CD14-positive monocyte (primary cell): ENCODE measurements around the gene TSPAN5. TPM values are rescaled to one million over a fixed set of nuclear protein-coding genes. Genes with fewer than 3 reads are reported as not detected.

Experiments
- DNase-seq, 3 donors: peaks; one replicate each; pipeline ENCODE4 v3.0.0-alpha.2; 2011 to 2022
- H2AFZ ChIP-seq: 2 replicates; pipeline ENCODE4 v1.6.0; 2012; ENCODE audit warnings: mild to moderate bottlenecking, low read depth, low read length, inconsistent platforms; ENCODE audit not compliant: insufficient read depth, poor library complexity, severe bottlenecking
- H3K27ac ChIP-seq, 2 donors: 1 replicate in 1 of 2; 2 replicates in 1 of 2; pipeline ENCODE4 v1.5.1; 2012 to 2013; ENCODE audit warnings: low read length in 2 of 2, control low read depth in 1 of 2, inconsistent platforms in 1 of 2, low read depth in 1 of 2, mild to moderate bottlenecking in 1 of 2
- H3K27me3 ChIP-seq, 2 donors: one replicate each; pipeline versions ENCODE4 v1.6.0 to v1.6.1; 2011 to 2013; ENCODE audit warnings: low read length in 2 of 2; ENCODE audit not compliant: control insufficient read depth in 2 of 2, insufficient read depth in 2 of 2
- H3K36me3 ChIP-seq, 2 donors: replicated peaks in 1 of 2; 1 replicate in 1 of 2; 2 replicates in 1 of 2; pipeline versions ENCODE4 v1.5.1 to v1.6.1; 2012 to 2013; ENCODE audit warnings: low read length in 2 of 2, control low read depth in 1 of 2, inconsistent platforms in 1 of 2, mild to moderate bottlenecking in 1 of 2; ENCODE audit not compliant: insufficient read depth in 2 of 2, control insufficient read depth in 1 of 2
- H3K4me1 ChIP-seq, 2 donors: 1 replicate in 1 of 2; 2 replicates in 1 of 2; pipeline versions ENCODE4 v1.5.1 to v1.6.1; 2012 to 2013; ENCODE audit warnings: low read length in 2 of 2, control low read depth in 1 of 2, inconsistent platforms in 1 of 2, mild to moderate bottlenecking in 1 of 2, moderate library complexity in 1 of 2; ENCODE audit not compliant: insufficient read depth in 2 of 2, control insufficient read depth in 1 of 2
- H3K4me2 ChIP-seq: replicated peaks from 2 replicates; pipeline ENCODE3; 2012; ENCODE audit warnings: low read length, moderate library complexity, mild to moderate bottlenecking; ENCODE audit not compliant: poor library complexity, severe bottlenecking; ENCODE audit errors: extremely low read depth
- H3K4me3 ChIP-seq, 3 experiments: fragments of 200-600 bp in 1 of 3; sonication (generic) in 1 of 3; replicated peaks in 1 of 3; 1 replicate in 2 of 3; 2 replicates in 1 of 3; pipeline ENCODE4 v1.5.1; 2011 to 2013; ENCODE audit warnings: low read length in 3 of 3, mild to moderate bottlenecking in 3 of 3, control low read depth in 2 of 3, low read depth in 2 of 3, inconsistent platforms in 1 of 3, moderate library complexity in 1 of 3
- H3K79me2 ChIP-seq: 2 replicates; pipeline ENCODE4 v1.6.0; 2012; ENCODE audit warnings: mild to moderate bottlenecking, control low read depth, inconsistent platforms, low read length, moderate library complexity; ENCODE audit not compliant: insufficient read depth
- H3K9ac ChIP-seq: 2 replicates; pipeline ENCODE4 v1.6.0; 2017; ENCODE audit warnings: low read length, mild to moderate bottlenecking; ENCODE audit not compliant: insufficient read depth, poor library complexity, severe bottlenecking
- H3K9me3 ChIP-seq, 2 donors: replicated peaks in 1 of 2; 1 replicate in 1 of 2; 2 replicates in 1 of 2; pipeline versions ENCODE4 v1.5.1 to v1.6.1; 2012 to 2013; ENCODE audit warnings: low read length in 2 of 2, control low read depth in 1 of 2; ENCODE audit not compliant: control insufficient read depth in 1 of 2, insufficient read depth in 1 of 2
- H4K20me1 ChIP-seq: 2 replicates; pipeline ENCODE4 v1.6.0; 2012; ENCODE audit warnings: mild to moderate bottlenecking, low read length, control low read depth, moderate library complexity; ENCODE audit not compliant: insufficient read depth
- H3K27ac Mint-ChIP-seq, 7 donors: one replicate each; pipeline ENCODE4 v1.8.0; 2020; ENCODE audit warnings: mild to moderate bottlenecking in 7 of 7, mixed read lengths in 7 of 7, moderate library complexity in 6 of 7, inconsistent platforms in 2 of 7
- H3K27me3 Mint-ChIP-seq, 3 donors: one replicate each; pipeline ENCODE4 v1.8.0; 2021 to 2022; ENCODE audit warnings: low read depth in 3 of 3, mild to moderate bottlenecking in 3 of 3, mixed read lengths in 3 of 3, moderate library complexity in 3 of 3, inconsistent platforms in 1 of 3
- H3K36me3 Mint-ChIP-seq, 2 donors: one replicate each; pipeline ENCODE4 v1.8.0; 2020; ENCODE audit warnings: mixed read lengths in 2 of 2, inconsistent platforms in 1 of 2, mild to moderate bottlenecking in 1 of 2
- H3K4me1 Mint-ChIP-seq: one replicate; pipeline ENCODE4 v1.8.0; 2020; ENCODE audit warnings: mild to moderate bottlenecking, mixed read lengths
- H3K4me3 Mint-ChIP-seq, 2 donors: one replicate each; pipeline ENCODE4 v1.8.0; 2020; ENCODE audit warnings: mild to moderate bottlenecking in 2 of 2, mixed read lengths in 2 of 2, moderate library complexity in 1 of 2
- H3K9me3 Mint-ChIP-seq, 7 donors: one replicate each; pipeline ENCODE4 v1.8.0; 2020 to 2022; ENCODE audit warnings: mixed read lengths in 7 of 7, mild to moderate bottlenecking in 6 of 7, moderate library complexity in 6 of 7, inconsistent platforms in 2 of 7
- CTCF ChIP-seq: fragments of 200-600 bp; IDR thresholded peaks from one replicate; pipeline ENCODE4 v1.8.0; 2022; ENCODE audit warnings: antibody characterized with exemption, mild to moderate bottlenecking
- WGBS: methylation state at CpG from one replicate; pipeline ENCODE4 v1.1.5; 2013; ENCODE audit warnings: missing lambda C conversion rate; ENCODE audit not compliant: insufficient coverage; 5-methylcytosine and 5-hydroxymethylcytosine counted together
- intact Hi-C, 2 donors: fragments of 100-400 bp; cut with micrococcal nuclease; formaldehyde crosslinking; loops; one replicate each; pipeline versions ENCODE4 v1.15.0 to v1.15.1; 2023
- polyA plus RNA-seq, 3 donors: library from polyadenylated mRNA; depleted of rRNA in 1 of 3; unstranded in 2 of 3; stranded (reverse) in 1 of 3; fragments of 300-500 nt in 2 of 3; fragments of >200 nt in 1 of 3; fragmentation: Illumina TruSeq in 2 of 3; gene quantifications; 1 replicate in 2 of 3; 2 replicates in 1 of 3; pipeline ENCODE4 v1.2.3, GENCODE V29; 2012 to 2021

The TSPAN5 gene
- polyA plus RNA-seq, 3 donors, result 0.09 to 1.1 (median 0.13) TPM

GRCh38 chr4:98566361-98567008, 91.9 kb downstream of the TSPAN5 start:
- Mint-ChIP-seq H3K4me1 (peaks cover 3% of the 10 kb centered on the region), H3K27me3 (peaks cover 0 to 3% (median 0%) of the 10 kb centered on the region in 3 donors), H3K4me3 (no peak overlapping the region), H3K27ac (no peak overlapping the region), H3K9me3 (no peaks in the 10 kb centered on the region), H3K36me3 (no peaks in the 10 kb centered on the region)
- H3K27ac ChIP-seq, result no peak overlapping the region
- H3K36me3 ChIP-seq, result no peaks in the 10 kb centered on the region
- H4K20me1 ChIP-seq, result no peaks in the 10 kb centered on the region
- no peaks in the 10 kb centered on the region for H3K9me3 ChIP-seq
- H3K9ac ChIP-seq, result no peak overlapping the region
- no peak overlapping the region for H3K4me3 ChIP-seq
- WGBS, result 89% methylated on average over 9 of the region's 11 CpGs
- no peak for DNase-seq
- H3K79me2 ChIP-seq, result no peaks in the 10 kb centered on the region
- intact Hi-C loops, result no loop called here
- no peaks in the 10 kb centered on the region for H3K27me3 ChIP-seq
- no peak overlapping the region for H3K4me2 ChIP-seq
- H2AFZ ChIP-seq, result no peak overlapping the region
- no peaks in the 10 kb centered on the region for H3K4me1 ChIP-seq
- TF ChIP-seq CTCF, result no peak

GRCh38 chr4:98565681-98566301, 92.6 kb downstream of the TSPAN5 start:
- no peak overlapping the region for H3K4me3 ChIP-seq
- WGBS, result 20% methylated on average over 1 of the region's 5 CpGs
- no peak for DNase-seq
- H3K79me2 ChIP-seq, result no peaks in the 10 kb centered on the region
- H2AFZ ChIP-seq, result no peak overlapping the region
- Mint-ChIP-seq H3K4me3 (no peak overlapping the region), H3K27me3 (peaks cover 0 to 3% (median 0%) of the 10 kb centered on the region in 3 donors), H3K4me1 (no peaks in the 10 kb centered on the region), H3K9me3 (no peaks in the 10 kb centered on the region), H3K36me3 (no peaks in the 10 kb centered on the region), H3K27ac (no peak overlapping the region)
- intact Hi-C loops, result no loop called here
- H3K27ac ChIP-seq, result no peak overlapping the region
- no peaks in the 10 kb centered on the region for H4K20me1 ChIP-seq
- H3K4me1 ChIP-seq, result no peaks in the 10 kb centered on the region
- no peak overlapping the region for H3K9ac ChIP-seq
- H3K36me3 ChIP-seq, result no peaks in the 10 kb centered on the region
- no peaks in the 10 kb centered on the region for H3K9me3 ChIP-seq
- H3K27me3 ChIP-seq, result no peaks in the 10 kb centered on the region
- no peak for TF ChIP-seq CTCF
- H3K4me2 ChIP-seq, result no peak overlapping the region
